H1 (cell line): ENCODE measurements around the gene TENT5A. TPM values are rescaled to one million over a fixed set of nuclear protein-coding genes. Genes with fewer than 3 reads are reported as not detected.
"Not testable (repeated sequence)": the region's sequence is repeated elsewhere in the genome, so short reads cannot be mapped to it uniquely, and the experiment has no call there.

Experiments
- CTCF ChIA-PET: fragments of 300-600 bp; sonication (Branson Sonifier 250); formaldehyde crosslinking; loops from one replicate; lab custom pipeline; 2021; ENCODE audit not compliant: partially characterized antibody; lab: Charles Lee
- POLR2A ChIA-PET: fragments of 300-600 bp; sonication (Branson Sonifier 250); formaldehyde crosslinking; loops from one replicate; lab custom pipeline; 2021; ENCODE audit warnings: inconsistent platforms; ENCODE audit not compliant: partially characterized antibody; lab: Charles Lee
- DNase-seq, 2 experiments: peaks; one replicate each; pipeline versions ENCODE4 v3.0.0 to v3.0.0-alpha.2; 2010 to 2022; ENCODE audit warnings: low spot score in 2 of 2, low read depth in 1 of 2, mixed read lengths in 1 of 2
- FAIRE-seq: peaks from 2 replicates; lab custom pipeline; 2011; peaks lifted over from hg19 to GRCh38; lab: Jason Lieb, UNC
- H2AFZ ChIP-seq: 2 replicates; pipeline ENCODE4 v1.8.1; 2012; ENCODE audit warnings: low read length, inconsistent platforms
- H2AK5ac ChIP-seq: 2 replicates; pipeline ENCODE4 v1.6.1; 2013; ENCODE audit warnings: low read depth, low read length
- H2BK120ac ChIP-seq: replicated peaks from 2 replicates; pipeline ENCODE3; 2013; ENCODE audit warnings: low read depth, low read length, inconsistent platforms
- H2BK12ac ChIP-seq: 2 replicates; pipeline ENCODE4 v1.6.1; 2013; ENCODE audit warnings: low read depth, low read length
- H2BK15ac ChIP-seq: 2 replicates; pipeline ENCODE4 v1.6.1; 2013; ENCODE audit warnings: low read length
- H2BK20ac ChIP-seq: 2 replicates; pipeline ENCODE4 v1.6.1; 2013; ENCODE audit warnings: low read length
- H2BK5ac ChIP-seq: 2 replicates; pipeline ENCODE4 v1.6.1; 2013; ENCODE audit warnings: low read depth, low read length
- H3K14ac ChIP-seq: 2 replicates; pipeline ENCODE4 v1.6.1; 2013; ENCODE audit warnings: inconsistent platforms; ENCODE audit not compliant: insufficient read length
- H3K18ac ChIP-seq: 2 replicates; pipeline ENCODE4 v1.6.1; 2013; ENCODE audit warnings: low read length; ENCODE audit errors: extremely low read depth
- H3K23ac ChIP-seq: 2 replicates; pipeline ENCODE4 v1.6.1; 2013; ENCODE audit warnings: inconsistent platforms; ENCODE audit not compliant: insufficient read length
- H3K23me2 ChIP-seq: 2 replicates; pipeline ENCODE4 v1.6.1; 2013; ENCODE audit warnings: low read depth, low read length
- H3K27ac ChIP-seq: 2 replicates; pipeline ENCODE4 v1.6.1; 2011; ENCODE audit warnings: low read depth, low read length, inconsistent platforms
- H3K27me3 ChIP-seq, 4 experiments: replicated peaks in 1 of 4; 1 replicate in 1 of 4; 2 replicates in 3 of 4; pipeline versions ENCODE4 v1.6.1 to v1.8.1; 2011 to 2013; ENCODE audit warnings: low read length in 3 of 4, mild to moderate bottlenecking in 3 of 4, inconsistent platforms in 2 of 4, mixed read lengths in 2 of 4, moderate library complexity in 1 of 4; ENCODE audit not compliant: control insufficient read depth in 3 of 4, insufficient read depth in 3 of 4; ENCODE audit errors: extremely low read depth in 1 of 4
- H3K36me3 ChIP-seq, 4 experiments: 2 replicates each; pipeline versions ENCODE4 v1.6.1 to v1.8.1; 2011 to 2013; ENCODE audit warnings: mild to moderate bottlenecking in 4 of 4, low read length in 3 of 4, moderate library complexity in 2 of 4, control low read depth in 1 of 4, inconsistent platforms in 1 of 4; ENCODE audit not compliant: insufficient read depth in 4 of 4, control insufficient read depth in 2 of 4
- H3K4ac ChIP-seq: replicated peaks from 2 replicates; pipeline ENCODE3; 2013; ENCODE audit warnings: low read length, low read depth, mixed read lengths, inconsistent platforms; ENCODE audit not compliant: insufficient read length
- H3K4me1 ChIP-seq, 4 experiments: replicated peaks in 1 of 4; 1 replicate in 1 of 4; 2 replicates in 3 of 4; pipeline versions ENCODE4 v1.6.1 to v1.8.1; 2011 to 2013; ENCODE audit warnings: low read length in 3 of 4, inconsistent platforms in 2 of 4, mixed read lengths in 1 of 4; ENCODE audit not compliant: insufficient read depth in 4 of 4, control insufficient read depth in 3 of 4
- H3K4me2 ChIP-seq, 2 experiments: 2 replicates each; pipeline versions ENCODE4 v1.6.1 to v1.8.1; 2011 to 2013; ENCODE audit warnings: low read depth in 2 of 2, low read length in 2 of 2, control low read depth in 1 of 2, inconsistent platforms in 1 of 2, mild to moderate bottlenecking in 1 of 2; ENCODE audit not compliant: insufficient read depth in 1 of 2
- H3K4me3 ChIP-seq, 4 experiments: fragments of 200-600, 300-600 bp in 1 of 4; sonication (generic), shearing (Covaris generic), sonication (Bioruptor Twin) in 1 of 4; 2 replicates each; pipeline versions ENCODE4 v1.5.1 to v1.8.1; 2011 to 2016; ENCODE audit warnings: low read length in 4 of 4, low read depth in 3 of 4, control low read depth in 2 of 4, inconsistent platforms in 2 of 4, mild to moderate bottlenecking in 2 of 4, mixed read lengths in 1 of 4, moderate library complexity in 1 of 4; ENCODE audit not compliant: insufficient read depth in 2 of 4; ENCODE audit errors: extremely low read depth in 1 of 4
- H3K56ac ChIP-seq: replicated peaks from 2 replicates; pipeline ENCODE3; 2013; ENCODE audit warnings: low read depth, mild to moderate bottlenecking, mixed read lengths, low read length, inconsistent platforms; ENCODE audit not compliant: insufficient read length
- H3K79me1 ChIP-seq: 2 replicates; pipeline ENCODE4 v1.6.1; 2013; ENCODE audit warnings: low read depth, low read length, control low read depth
- H3K79me2 ChIP-seq, 2 experiments: 2 replicates each; pipeline versions ENCODE4 v1.6.1 to v1.8.1; 2012 to 2013; ENCODE audit warnings: low read length in 2 of 2, mild to moderate bottlenecking in 2 of 2, inconsistent platforms in 1 of 2; ENCODE audit not compliant: insufficient read depth in 2 of 2, control insufficient read depth in 1 of 2
- H3K9ac ChIP-seq, 4 experiments: replicated peaks in 1 of 4; 1 replicate in 1 of 4; 2 replicates in 3 of 4; pipeline versions ENCODE4 v1.6.1 to v1.8.1; 2011 to 2013; ENCODE audit warnings: low read depth in 3 of 4, low read length in 3 of 4, control low read depth in 2 of 4, mild to moderate bottlenecking in 2 of 4, moderate library complexity in 2 of 4, inconsistent platforms in 1 of 4; ENCODE audit errors: extremely low read depth in 1 of 4
- H3K9me3 ChIP-seq, 2 experiments: 2 replicates each; pipeline versions ENCODE4 v1.6.1 to v1.8.1; 2012 to 2013; ENCODE audit warnings: mild to moderate bottlenecking in 2 of 2, moderate library complexity in 2 of 2, control low read depth in 1 of 2, inconsistent platforms in 1 of 2, low read depth in 1 of 2, low read length in 1 of 2, mixed read lengths in 1 of 2; ENCODE audit not compliant: insufficient read depth in 2 of 2
- H4K20me1 ChIP-seq, 2 experiments: replicated peaks in 1 of 2; 2 replicates each; pipeline versions ENCODE3 to v1.8.1; 2011 to 2013; ENCODE audit warnings: inconsistent platforms in 2 of 2, low read length in 2 of 2, mild to moderate bottlenecking in 1 of 2; ENCODE audit not compliant: insufficient read depth in 2 of 2, control insufficient read depth in 1 of 2
- H4K5ac ChIP-seq: 2 replicates; pipeline ENCODE4 v1.6.1; 2013; ENCODE audit warnings: low read length, low read depth, mixed read lengths, inconsistent platforms; ENCODE audit not compliant: insufficient read length
- H4K8ac ChIP-seq: 2 replicates; pipeline ENCODE4 v1.8.0; 2013; ENCODE audit warnings: mild to moderate bottlenecking, moderate library complexity, low read length, inconsistent platforms; ENCODE audit not compliant: insufficient read depth; ENCODE audit errors: extremely low read depth
- H4K91ac ChIP-seq: replicated peaks from 2 replicates; pipeline ENCODE3; 2013; ENCODE audit warnings: low read length, mixed read lengths, inconsistent platforms; ENCODE audit not compliant: insufficient read length
- polyA plus RNA-seq, 7 experiments: library from polyadenylated mRNA; depleted of rRNA in 3 of 7; stranded (reverse) in 5 of 7; unstranded in 2 of 7; fragments of >200 nt in 5 of 7; fragments of 200-250 nt in 2 of 7; gene quantifications; 1 replicate in 5 of 7; 2 replicates in 1 of 7; 4 replicates in 1 of 7; pipeline versions ENCODE4 v1.2.1 to v1.2.3, GENCODE V29; 2011 to 2013; ENCODE audit warnings: missing spikeins in 2 of 7, mixed read lengths in 2 of 7
- total RNA-seq: library from RNA; stranded (reverse); fragmentation: NEBNext Ultra II Directional; extraction: Animal tissue kit (Norgen Biotek cat#: 25700); gene quantifications from 2 replicates; pipeline ENCODE4 v1.2.1, GENCODE V29; 2021

Gene TENT5A
- total and polyA plus RNA-seq, 2 of the 8 experiments (the other 6 are each of a cell fraction or from before 2014, with no cell fraction given) = 0.91 to 2.9 TPM

GRCh38 chr6:81740591-81740990 is 11.9 kb downstream of the TENT5A start:
- H2AFZ ChIP-seq, H3K14ac ChIP-seq, H2BK12ac ChIP-seq, POLR2A ChIA-PET, H3K79me1 ChIP-seq, H3K36me3 ChIP-seq, H3K56ac ChIP-seq, H3K27me3 ChIP-seq, H3K4me2 ChIP-seq, CTCF ChIA-PET, DNase-seq, H3K23me2 ChIP-seq, H2BK120ac ChIP-seq, H3K23ac ChIP-seq, H3K9ac ChIP-seq, H4K8ac ChIP-seq, H2AK5ac ChIP-seq, H3K27ac ChIP-seq, H3K79me2 ChIP-seq, H4K5ac ChIP-seq, H2BK5ac ChIP-seq, H2BK20ac ChIP-seq, H3K18ac ChIP-seq, H3K4ac ChIP-seq, H2BK15ac ChIP-seq, H3K9me3 ChIP-seq, H3K4me3 ChIP-seq, H4K91ac ChIP-seq, H4K20me1 ChIP-seq, H3K4me1 ChIP-seq, FAIRE-seq: not testable (repeated sequence)
